Activated naive CD8-positive, alpha-beta T cell (primary cell): ENCODE results near the gene SPATA3.
A peak's percentile ranks its signal among the peaks of the same experiment; 100 is the strongest.
"Not testable (repeated sequence)": the region's sequence is repeated elsewhere in the genome, so short reads cannot be mapped to it uniquely, and the experiment has no call there.

Experiments
- H3K27ac Mint-ChIP-seq: one replicate; pipeline ENCODE4 v1.8.0; 2021; ENCODE audit warnings: mixed read lengths
- H3K27me3 Mint-ChIP-seq: one replicate; pipeline ENCODE4 v1.8.0; 2021; ENCODE audit warnings: mixed read lengths
- H3K36me3 Mint-ChIP-seq: one replicate; pipeline ENCODE4 v1.8.0; 2021; ENCODE audit warnings: mixed read lengths
- H3K4me1 Mint-ChIP-seq: one replicate; pipeline ENCODE4 v1.8.0; 2021; ENCODE audit warnings: low read depth, mixed read lengths
- H3K4me3 Mint-ChIP-seq: one replicate; pipeline ENCODE4 v1.8.0; 2021; ENCODE audit warnings: mild to moderate bottlenecking, mixed read lengths
- H3K9me3 Mint-ChIP-seq: one replicate; pipeline ENCODE4 v1.8.0; 2021; ENCODE audit warnings: low read depth, mixed read lengths

The SPATA3 gene

GRCh38 chr2:231016566-231017230 is 20.8 kb downstream of the SPATA3 start:
- H3K36me3 Mint-ChIP-seq, result no peaks in the 10 kb centered on the region
- H3K9me3 Mint-ChIP-seq, result no peaks in the 10 kb centered on the region
- no peak overlapping the region for H3K4me3 Mint-ChIP-seq
- H3K27ac Mint-ChIP-seq, result no peak overlapping the region
- peaks cover 6% of the 10 kb centered on the region for H3K27me3 Mint-ChIP-seq
- peaks cover 5% of the 10 kb centered on the region for H3K4me1 Mint-ChIP-seq

- no peaks in the 10 kb centered on the region for H3K9me3 Mint-ChIP-seq
- no peaks in the 10 kb centered on the region for H3K36me3 Mint-ChIP-seq
- no peak overlapping the region for H3K27ac Mint-ChIP-seq
- H3K4me3 Mint-ChIP-seq, result no peak overlapping the region
- peaks cover 5% of the 10 kb centered on the region for H3K4me1 Mint-ChIP-seq
- H3K27me3 Mint-ChIP-seq, result peaks cover 6% of the 10 kb centered on the region
These were observed 21.3 kb downstream of the SPATA3 start for GRCh38 chr2:231017231-231017598.

GRCh38 chr2:231018184-231018583 is 22.3 kb downstream of the SPATA3 start:
- Mint-ChIP-seq H3K36me3 (no peaks in the 10 kb centered on the region), H3K4me3 (no peak overlapping the region), H3K4me1 (peaks cover 5% of the 10 kb centered on the region), H3K9me3 (no peaks in the 10 kb centered on the region), H3K27me3 (peaks cover 3% of the 10 kb centered on the region), H3K27ac (no peak overlapping the region)

GRCh38 chr2:231025059-231025458 is 29.1 kb downstream of the SPATA3 start:
- not testable (repeated sequence) for H3K27ac Mint-ChIP-seq, H3K9me3 Mint-ChIP-seq, H3K27me3 Mint-ChIP-seq, H3K36me3 Mint-ChIP-seq, H3K4me1 Mint-ChIP-seq, H3K4me3 Mint-ChIP-seq

GRCh38 chr2:231028889-231029288 is 33.0 kb downstream of the SPATA3 start:
- Mint-ChIP-seq H3K4me3 (no peak overlapping the region), H3K9me3 (no peaks in the 10 kb centered on the region), H3K36me3 (no peaks in the 10 kb centered on the region), H3K4me1 (no peaks in the 10 kb centered on the region), H3K27ac (no peak overlapping the region), H3K27me3 (peaks cover 2% of the 10 kb centered on the region)

- no peaks in the 10 kb centered on the region for H3K4me1 Mint-ChIP-seq
- H3K36me3 Mint-ChIP-seq, result no peaks in the 10 kb centered on the region
- no peak overlapping the region for H3K27ac Mint-ChIP-seq
- H3K9me3 Mint-ChIP-seq, result no peaks in the 10 kb centered on the region
- H3K4me3 Mint-ChIP-seq, result no peak overlapping the region
- H3K27me3 Mint-ChIP-seq, result peaks cover 6% of the 10 kb centered on the region
These were observed 33.6 kb downstream of the SPATA3 start for GRCh38 chr2:231029563-231029962.

- H3K9me3 Mint-ChIP-seq, result no peaks in the 10 kb centered on the region
- H3K27me3 Mint-ChIP-seq, result peaks cover 9% of the 10 kb centered on the region
- no peak overlapping the region for H3K27ac Mint-ChIP-seq
- H3K36me3 Mint-ChIP-seq, result no peaks in the 10 kb centered on the region
- no peak overlapping the region for H3K4me3 Mint-ChIP-seq
- no peaks in the 10 kb centered on the region for H3K4me1 Mint-ChIP-seq
These were observed 34.8 kb downstream of the SPATA3 start for GRCh38 chr2:231030725-231031124.

- H3K27me3 Mint-ChIP-seq, result peaks cover 17% of the 10 kb centered on the region
These were observed 36.7 kb downstream of the SPATA3 start for GRCh38 chr2:231032575-231033140.

GRCh38 chr2:231033147-231034132 is 37.5 kb downstream of the SPATA3 start:
- Mint-ChIP-seq H3K9me3 (no peaks in the 10 kb centered on the region), H3K4me3 (no peak overlapping the region), H3K27me3 (peaks cover 18% of the 10 kb centered on the region), H3K4me1 (peaks cover 4% of the 10 kb centered on the region), H3K36me3 (no peaks in the 10 kb centered on the region), H3K27ac (no peak overlapping the region)

More at GRCh38 chr2:231032575-231033140, 36.7 kb downstream of the SPATA3 start:
- Mint-ChIP-seq H3K4me1 (peaks cover 3% of the 10 kb centered on the region), H3K27ac (no peak overlapping the region), H3K9me3 (no peaks in the 10 kb centered on the region), H3K36me3 (no peaks in the 10 kb centered on the region), H3K4me3 (no peak overlapping the region)

- H3K27me3 Mint-ChIP-seq, result peaks cover 25% of the 10 kb centered on the region
- no peak overlapping the region for H3K4me3 Mint-ChIP-seq
- peaks cover 5% of the 10 kb centered on the region for H3K4me1 Mint-ChIP-seq
- H3K36me3 Mint-ChIP-seq, result no peaks in the 10 kb centered on the region
- no peak overlapping the region for H3K27ac Mint-ChIP-seq
- no peaks in the 10 kb centered on the region for H3K9me3 Mint-ChIP-seq
These were observed 38.5 kb downstream of the SPATA3 start for GRCh38 chr2:231034291-231034882.

GRCh38 chr2:231036131-231036530 is 40.2 kb downstream of the SPATA3 start:
- H3K9me3 Mint-ChIP-seq, result no peaks in the 10 kb centered on the region
- H3K27me3 Mint-ChIP-seq, result peaks cover 33% of the 10 kb centered on the region
- H3K27ac Mint-ChIP-seq, result no peak overlapping the region
- H3K4me3 Mint-ChIP-seq, result peak overlapping the region; percentile 65
- peaks cover 5% of the 10 kb centered on the region for H3K4me1 Mint-ChIP-seq
- no peaks in the 10 kb centered on the region for H3K36me3 Mint-ChIP-seq

- peaks cover 37% of the 10 kb centered on the region for H3K27me3 Mint-ChIP-seq
- no peaks in the 10 kb centered on the region for H3K36me3 Mint-ChIP-seq
- H3K4me3 Mint-ChIP-seq, result peak overlapping the region; percentile 65
- no peak overlapping the region for H3K27ac Mint-ChIP-seq
- H3K4me1 Mint-ChIP-seq, result peaks cover 5% of the 10 kb centered on the region
- H3K9me3 Mint-ChIP-seq, result no peaks in the 10 kb centered on the region
These were observed 40.7 kb downstream of the SPATA3 start for GRCh38 chr2:231036578-231037106.

GRCh38 chr2:231037202-231037730 is 41.3 kb downstream of the SPATA3 start, which contains the start of gene C2orf72:
Gene C2orf72 (plus strand): TSS chr2:231037523. CDS start chr2:231037566, 43 bp downstream.
- H3K36me3 Mint-ChIP-seq, result no peaks in the 10 kb centered on the region
- no peaks in the 10 kb centered on the region for H3K9me3 Mint-ChIP-seq
- peak within 1 kb of the TSS; percentile 66 for H3K4me3 Mint-ChIP-seq
- no peak within 1 kb of the TSS for H3K27ac Mint-ChIP-seq
- peaks cover 5% of the 10 kb centered on the region for H3K4me1 Mint-ChIP-seq
- peaks cover 38% of the 10 kb centered on the region for H3K27me3 Mint-ChIP-seq

GRCh38 chr2:231037731-231038482 is 42.0 kb downstream of the SPATA3 start:
- H3K4me1 Mint-ChIP-seq, result peaks cover 5% of the 10 kb centered on the region
- no peaks in the 10 kb centered on the region for H3K36me3 Mint-ChIP-seq
- H3K27me3 Mint-ChIP-seq, result peaks cover 38% of the 10 kb centered on the region
- no peak overlapping the region for H3K27ac Mint-ChIP-seq
- H3K9me3 Mint-ChIP-seq, result no peaks in the 10 kb centered on the region
- H3K4me3 Mint-ChIP-seq, result peak overlapping the region; percentile 66
